Stimulated activated CD8-positive, alpha-beta memory T cell treated with anti-CD3 and anti-CD28 coated beads, Interleukin-15, amount 100 ng/mL, for 1 hour (primary cell): ENCODE measurements around the gene ANO6.
"Not testable (repeated sequence)": the region's sequence is repeated elsewhere in the genome, so short reads cannot be mapped to it uniquely, and the experiment has no call there.

Experiments used
- DNase-seq: peaks from one replicate; pipeline ENCODE4 v3.0.0-alpha.2; 2020; ENCODE audit warnings: low read depth

Gene ANO6

GRCh38 chr12:45242180-45242579 is 26.3 kb downstream of the ANO6 start:
- no peak for DNase-seq

GRCh38 chr12:45243963-45244362 is 28.1 kb downstream of the ANO6 start:
- no peak for DNase-seq

GRCh38 chr12:45244561-45245343 is 28.9 kb downstream of the ANO6 start:
- DNase-seq, result no peak

- no peak for DNase-seq
Observed at GRCh38 chr12:45246236-45246635, 30.3 kb downstream of the ANO6 start.

GRCh38 chr12:45247589-45247988 is 31.7 kb downstream of the ANO6 start:
- no peak for DNase-seq

- DNase-seq, result no peak
Observed at GRCh38 chr12:45248095-45248494, 32.2 kb downstream of the ANO6 start.

- no peak for DNase-seq
Observed at GRCh38 chr12:45254254-45254653, 38.4 kb downstream of the ANO6 start.

- DNase-seq, result no peak
Observed at GRCh38 chr12:45256721-45257120, 40.8 kb downstream of the ANO6 start.

GRCh38 chr12:45257185-45257930 is 41.5 kb downstream of the ANO6 start:
- DNase-seq, result no peak

- no peak for DNase-seq
Observed at GRCh38 chr12:45259675-45260074, 43.8 kb downstream of the ANO6 start.

- DNase-seq, result no peak
Observed at GRCh38 chr12:45260104-45260815, 44.4 kb downstream of the ANO6 start.

- DNase-seq, result no peak
Observed at GRCh38 chr12:45260854-45261253, 45.0 kb downstream of the ANO6 start.

- not testable (repeated sequence) for DNase-seq
Observed at GRCh38 chr12:45262185-45262584, 46.3 kb downstream of the ANO6 start.

GRCh38 chr12:45263587-45263986 is 47.7 kb downstream of the ANO6 start:
- no peak for DNase-seq

GRCh38 chr12:45268672-45269411 is 52.9 kb downstream of the ANO6 start:
- DNase-seq, result no peak

- no peak for DNase-seq
Observed at GRCh38 chr12:45269412-45269751, 53.5 kb downstream of the ANO6 start.

- no peak for DNase-seq
Observed at GRCh38 chr12:45270951-45271350, 55.1 kb downstream of the ANO6 start.

GRCh38 chr12:45273717-45274271 is 57.9 kb downstream of the ANO6 start:
- no peak for DNase-seq

- DNase-seq, result no peak
Observed at GRCh38 chr12:45276154-45276755, 60.4 kb downstream of the ANO6 start.

- DNase-seq, result no peak
Observed at GRCh38 chr12:45278447-45278846, 62.6 kb downstream of the ANO6 start.
